SJCRH30 (cell line): ENCODE data around the gene PRLR. TPM values are rescaled to one million over a fixed set of nuclear protein-coding genes. Genes with fewer than 3 reads are reported as not detected.
"Not testable (repeated sequence)": the region's sequence is repeated elsewhere in the genome, so short reads cannot be mapped to it uniquely, and the experiment has no call there.

Source experiments
- DNase-seq, 2 experiments: peaks; one replicate each; pipeline ENCODE4 v3.0.0-alpha.2; 2015 to 2020
- H3K27ac ChIP-seq: fragments of 250-450 bp; sonication (Bioruptor Pico); 2 replicates; pipeline ENCODE4 v1.5.1; 2020; ENCODE audit warnings: mild to moderate bottlenecking, moderate library complexity
- H3K27me3 ChIP-seq: fragments of 250-450 bp; sonication (Bioruptor Pico); 2 replicates; pipeline ENCODE4 v1.5.1; 2020; ENCODE audit warnings: mild to moderate bottlenecking, moderate library complexity
- H3K36me3 ChIP-seq: fragments of 250-450 bp; sonication (Bioruptor Pico); 2 replicates; pipeline ENCODE4 v1.5.1; 2020; ENCODE audit warnings: mild to moderate bottlenecking, moderate library complexity
- H3K4me1 ChIP-seq: fragments of 250-450 bp; sonication (Bioruptor Pico); 2 replicates; pipeline ENCODE4 v1.5.1; 2020; ENCODE audit warnings: mild to moderate bottlenecking, moderate library complexity
- H3K4me3 ChIP-seq: fragments of 250-450 bp; sonication (Bioruptor Pico); 2 replicates; pipeline ENCODE4 v1.5.1; 2020; ENCODE audit warnings: mild to moderate bottlenecking, moderate library complexity
- H3K9me3 ChIP-seq: fragments of 250-450 bp; sonication (Bioruptor Pico); replicated peaks from 2 replicates; pipeline ENCODE4 v1.5.1; 2020; ENCODE audit warnings: mild to moderate bottlenecking, moderate library complexity
- total RNA-seq: library from RNA; depleted of rRNA; stranded (reverse); fragments of >200 nt; shearing (Covaris generic); gene quantifications from 2 replicates; pipeline ENCODE4 v1.2.3, GENCODE V29; 2014

The PRLR gene
- total RNA-seq, 1 experiment from 2014 or later: not detected

DNA sequence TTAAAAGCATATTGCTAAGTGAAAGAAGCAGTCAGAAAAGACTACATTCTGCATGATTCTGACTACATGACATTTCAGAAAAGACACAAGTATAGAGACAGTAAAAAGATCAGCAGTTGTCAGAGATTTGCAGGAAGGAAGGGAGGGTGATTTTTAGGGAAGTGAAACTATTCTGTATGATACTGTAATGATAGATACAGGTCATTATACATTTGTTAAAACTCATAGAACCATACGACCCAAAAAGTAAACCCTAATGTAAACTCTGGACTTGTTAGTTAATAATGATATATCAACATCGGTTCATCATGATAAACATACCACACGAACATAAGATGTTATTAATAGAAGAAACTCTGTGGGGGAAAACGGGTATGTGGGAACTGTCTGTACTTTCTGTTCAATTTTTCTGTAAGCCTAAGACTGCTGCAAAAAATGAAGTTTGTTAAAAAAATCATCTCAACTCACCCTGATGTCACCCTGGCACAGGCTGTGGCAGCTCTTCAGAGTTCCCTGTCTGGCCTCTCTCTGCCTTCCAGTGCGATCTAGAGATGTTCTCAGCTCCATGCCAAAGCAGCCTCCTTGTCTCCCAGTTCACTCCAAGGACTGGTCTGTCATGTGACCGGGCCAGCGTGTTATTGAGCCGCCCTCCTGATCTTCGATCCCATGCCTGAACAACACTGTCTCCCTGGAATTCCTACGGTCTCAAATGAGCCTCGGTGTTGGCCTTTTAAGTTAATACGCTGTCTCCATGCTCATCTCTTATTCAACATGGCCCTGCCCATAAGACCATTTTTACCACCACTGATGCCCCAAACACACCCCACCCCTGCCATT lies 35.4 kb downstream of the PRLR start:
- H3K27me3 ChIP-seq: 0 out of 2 replicates have a peak, but pooled peaks cover 3% of the 10 kb centered on the region
- no peak overlapping the region for H3K27ac ChIP-seq
- H3K36me3 ChIP-seq: no peaks in the 10 kb centered on the region
- H3K9me3 ChIP-seq: no peaks in the 10 kb centered on the region
- no peak overlapping the region for H3K4me3 ChIP-seq
- peaks cover 28% of the 10 kb centered on the region for H3K4me1 ChIP-seq
- DNase-seq: no peak

- Histone ChIP-seq H3K27ac (no peak overlapping the region), H3K4me3 (no peak overlapping the region), H3K9me3 (no peaks in the 10 kb centered on the region), H3K27me3 (0 out of 2 replicates have a peak, but pooled peaks cover 3% of the 10 kb centered on the region), H3K4me1 (peaks cover 10% of the 10 kb centered on the region), H3K36me3 (no peaks in the 10 kb centered on the region)
- no peak for DNase-seq
These were observed 37.8 kb downstream of the PRLR start for GRCh38 chr5:35192506-35192905.

DNA sequence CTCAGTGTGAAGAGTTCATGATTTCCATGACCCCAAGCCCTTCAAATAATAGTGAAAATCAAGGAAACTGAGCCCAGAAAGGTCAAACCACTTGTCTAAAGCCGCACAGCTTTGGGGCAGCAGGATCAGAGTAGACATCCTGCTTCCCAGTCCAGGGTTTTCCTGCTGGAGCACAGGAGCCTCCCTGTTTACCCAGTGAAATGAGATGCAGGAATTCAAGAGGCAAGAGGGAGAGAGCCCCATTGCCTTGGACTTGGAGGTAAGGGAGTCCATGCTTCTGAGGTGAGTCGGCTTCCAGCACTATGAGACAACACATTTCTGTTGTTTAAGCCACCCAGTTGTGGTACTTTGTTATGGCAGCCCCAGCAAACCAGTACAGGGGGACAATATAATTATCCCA lies 40.5 kb downstream of the PRLR start:
- not testable (repeated sequence) for H3K4me1 ChIP-seq, H3K36me3 ChIP-seq, H3K9me3 ChIP-seq, H3K27ac ChIP-seq, H3K27me3 ChIP-seq, H3K4me3 ChIP-seq, DNase-seq

DNA sequence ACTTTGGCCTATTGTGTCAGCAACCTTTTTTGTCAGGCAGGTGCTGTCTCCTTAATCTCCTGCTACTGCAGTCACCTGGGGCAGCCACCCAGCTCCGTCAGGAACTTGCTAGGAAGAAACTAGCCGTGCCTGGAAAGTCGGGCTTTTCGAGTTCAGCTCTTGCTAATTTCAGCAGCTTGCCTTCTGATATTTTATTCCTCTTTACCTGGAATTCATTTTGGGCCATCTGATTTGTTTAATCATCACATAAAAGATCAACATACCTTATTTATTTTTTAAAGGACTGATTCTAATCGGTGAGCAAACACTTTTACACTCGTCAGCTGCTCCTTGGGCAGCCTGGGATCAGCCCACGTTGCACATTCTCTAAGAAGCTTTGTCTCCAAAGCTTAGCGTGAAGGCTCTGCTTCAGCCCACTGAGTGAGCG lies 42.2 kb downstream of the PRLR start:
- Histone ChIP-seq H3K27ac (no peak overlapping the region), H3K27me3 (0 out of 2 replicates have a peak, but pooled peaks cover 3% of the 10 kb centered on the region), H3K9me3 (no peaks in the 10 kb centered on the region), H3K36me3 (no peaks in the 10 kb centered on the region), H3K4me1 (peaks cover 6% of the 10 kb centered on the region), H3K4me3 (no peak overlapping the region)
- no peak for DNase-seq

GRCh38 chr5:35187621-35188020 lies 42.7 kb downstream of the PRLR start:
- H3K27me3 ChIP-seq, H3K36me3 ChIP-seq, H3K27ac ChIP-seq, H3K9me3 ChIP-seq, H3K4me3 ChIP-seq, DNase-seq: not testable (repeated sequence)
- peaks cover 10% of the 10 kb centered on the region for H3K4me1 ChIP-seq

GRCh38 chr5:35186749-35187148 lies 43.5 kb downstream of the PRLR start:
- no peaks in the 10 kb centered on the region for H3K36me3 ChIP-seq
- no peak overlapping the region for H3K27ac ChIP-seq
- H3K4me3 ChIP-seq: no peak overlapping the region
- H3K4me1 ChIP-seq: peaks cover 18% of the 10 kb centered on the region
- no peaks in the 10 kb centered on the region for H3K9me3 ChIP-seq
- 0 out of 2 replicates have a peak, but pooled peaks cover 3% of the 10 kb centered on the region for H3K27me3 ChIP-seq
- DNase-seq: no peak

DNA sequence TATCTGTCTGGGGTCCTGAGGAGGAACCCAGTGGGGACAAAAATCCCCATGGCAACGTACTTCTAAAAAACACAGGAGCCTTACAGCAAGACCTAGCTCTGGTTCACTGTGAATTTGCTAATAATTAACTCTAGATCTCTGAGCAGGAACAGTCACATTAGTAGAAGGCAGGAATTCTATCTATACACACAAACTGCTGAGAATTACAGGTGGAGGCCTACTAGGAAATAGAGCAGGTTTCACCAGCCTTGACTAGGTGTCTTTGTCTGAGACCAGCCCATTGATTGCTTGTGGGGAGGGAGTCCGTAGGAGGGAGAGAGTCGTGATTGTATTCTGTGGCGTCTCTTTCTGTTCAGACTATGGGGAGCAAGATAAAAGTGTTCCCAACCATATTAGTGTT lies 44.8 kb downstream of the PRLR start:
- Histone ChIP-seq H3K27ac (no peak overlapping the region), H3K36me3 (no peaks in the 10 kb centered on the region), H3K27me3 (no peaks in the 10 kb centered on the region), H3K4me1 (peaks cover 24% of the 10 kb centered on the region), H3K4me3 (no peak overlapping the region), H3K9me3 (no peaks in the 10 kb centered on the region)
- DNase-seq: no peak

- Histone ChIP-seq H3K4me1 (peaks cover 33% of the 10 kb centered on the region), H3K4me3 (no peak overlapping the region), H3K27ac (no peak overlapping the region), H3K36me3 (no peaks in the 10 kb centered on the region), H3K27me3 (no peaks in the 10 kb centered on the region), H3K9me3 (no peaks in the 10 kb centered on the region)
- no peak for DNase-seq
These were observed 46.7 kb downstream of the PRLR start for GRCh38 chr5:35183556-35183955.

- Histone ChIP-seq H3K36me3 (no peaks in the 10 kb centered on the region), H3K9me3 (no peaks in the 10 kb centered on the region), H3K27ac (no peak overlapping the region), H3K4me1 (peaks cover 33% of the 10 kb centered on the region), H3K27me3 (no peaks in the 10 kb centered on the region), H3K4me3 (no peak overlapping the region)
- DNase-seq: peak; percentile 45 to 74
These were observed 47.3 kb downstream of the PRLR start for GRCh38 chr5:35182910-35183535.

DNA sequence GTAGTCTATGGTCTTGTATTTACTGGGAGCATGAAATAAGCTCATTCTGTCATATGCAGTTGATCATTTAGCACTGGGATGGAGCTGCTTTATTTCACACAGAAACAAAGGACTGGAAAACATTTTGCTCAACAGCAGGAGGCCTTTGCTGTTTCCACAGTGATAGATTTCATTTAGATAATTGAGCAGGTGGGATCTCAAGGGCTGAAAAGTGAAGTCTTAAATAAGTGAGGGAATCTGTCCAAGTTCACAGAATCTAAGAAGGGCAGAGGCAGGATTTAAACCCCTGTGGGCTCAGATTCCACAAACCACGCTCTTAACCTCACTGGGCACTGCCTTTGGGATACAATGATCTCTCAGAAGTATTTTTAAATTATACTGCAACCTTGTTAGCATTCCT lies 47.8 kb downstream of the PRLR start:
- no peaks in the 10 kb centered on the region for H3K27me3 ChIP-seq
- DNase-seq: peak in 1 of 2 experiments; percentile 62
- no peak overlapping the region for H3K4me3 ChIP-seq
- H3K9me3 ChIP-seq: no peaks in the 10 kb centered on the region
- H3K27ac ChIP-seq: no peak overlapping the region
- H3K36me3 ChIP-seq: no peaks in the 10 kb centered on the region
- peaks cover 33% of the 10 kb centered on the region for H3K4me1 ChIP-seq

- Histone ChIP-seq H3K4me1 (peaks cover 33% of the 10 kb centered on the region), H3K9me3 (no peaks in the 10 kb centered on the region), H3K36me3 (no peaks in the 10 kb centered on the region), H3K4me3 (no peak overlapping the region), H3K27me3 (no peaks in the 10 kb centered on the region), H3K27ac (no peak overlapping the region)
- DNase-seq: peak; percentile 79 to 85
These were observed 50.2 kb downstream of the PRLR start for GRCh38 chr5:35180046-35180445.

DNA sequence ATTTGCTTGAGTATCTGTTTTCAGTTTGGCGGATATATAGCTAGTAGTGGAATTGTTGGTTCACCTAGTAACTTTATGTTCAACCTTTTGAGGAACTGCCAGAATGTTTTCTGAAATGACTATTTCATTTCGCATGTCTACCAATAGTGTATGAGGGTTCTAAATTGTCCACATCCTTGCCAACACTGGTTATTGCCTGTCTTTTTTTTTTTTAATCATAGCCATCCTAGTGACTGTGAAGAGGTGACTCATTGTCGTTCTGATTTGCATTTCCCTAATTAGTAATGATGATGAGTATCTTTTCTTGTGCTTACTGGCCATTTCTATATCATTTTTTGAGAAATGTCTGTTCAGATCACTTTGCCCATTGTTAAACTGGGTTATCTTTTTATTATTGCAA lies 52.5 kb downstream of the PRLR start:
- H3K36me3 ChIP-seq: no peaks in the 10 kb centered on the region
- H3K27ac ChIP-seq: no peak overlapping the region
- no peaks in the 10 kb centered on the region for H3K27me3 ChIP-seq
- H3K9me3 ChIP-seq: no peaks in the 10 kb centered on the region
- H3K4me1 ChIP-seq: peaks cover 24% of the 10 kb centered on the region
- no peak for DNase-seq
- H3K4me3 ChIP-seq: no peak overlapping the region

- Histone ChIP-seq H3K27me3 (no peaks in the 10 kb centered on the region), H3K9me3 (0 out of 2 replicates have a peak, but pooled peaks cover 2% of the 10 kb centered on the region), H3K4me3 (no peak overlapping the region), H3K4me1 (no peaks in the 10 kb centered on the region), H3K27ac (no peak overlapping the region), H3K36me3 (no peaks in the 10 kb centered on the region)
- DNase-seq: no peak
These were observed 57.8 kb downstream of the PRLR start for GRCh38 chr5:35172533-35172932.

DNA sequence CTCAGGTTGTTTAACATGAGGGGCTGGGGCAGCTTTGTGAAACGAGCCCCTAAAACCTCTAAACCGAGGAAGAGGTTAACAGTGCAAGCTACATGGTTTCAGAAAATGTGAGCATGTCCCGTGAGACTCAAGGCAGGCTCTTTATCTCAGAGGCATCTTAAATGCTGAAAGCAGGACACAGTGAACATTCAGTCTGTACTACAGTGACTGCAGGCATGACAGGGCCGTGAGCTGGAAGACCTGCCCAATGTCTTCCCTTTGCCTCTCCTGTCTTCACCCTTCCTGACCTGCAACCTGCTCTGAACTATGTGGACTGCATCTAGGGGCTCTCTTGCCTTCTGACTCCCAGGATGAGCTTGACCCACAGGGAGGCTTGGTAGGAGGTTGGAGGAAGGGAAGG lies 58.3 kb downstream of the PRLR start:
- Histone ChIP-seq H3K27ac (no peak overlapping the region), H3K27me3 (no peaks in the 10 kb centered on the region)

GRCh38 chr5:35171078-35171477 lies 59.2 kb downstream of the PRLR start:
- 0 out of 2 replicates have a peak, but pooled peaks cover 4% of the 10 kb centered on the region for H3K9me3 ChIP-seq
- H3K4me1 ChIP-seq: no peaks in the 10 kb centered on the region
- no peak overlapping the region for H3K4me3 ChIP-seq
- DNase-seq: no peak
- H3K36me3 ChIP-seq: no peaks in the 10 kb centered on the region
- H3K27me3 ChIP-seq: no peaks in the 10 kb centered on the region
- H3K27ac ChIP-seq: no peak overlapping the region

More for the DNA sequence above, 58.3 kb downstream of the PRLR start:
- Histone ChIP-seq H3K36me3 (no peaks in the 10 kb centered on the region), H3K4me1 (no peaks in the 10 kb centered on the region), H3K9me3 (0 out of 2 replicates have a peak, but pooled peaks cover 4% of the 10 kb centered on the region), H3K4me3 (no peak overlapping the region)
- no peak for DNase-seq
